Progenitor cell of endocrine pancreas (in vitro differentiated cells): ENCODE measurements around the gene OSGIN1. TPM values are rescaled to one million over a fixed set of nuclear protein-coding genes. Genes with fewer than 3 reads are reported as not detected.

Experiments
- DNase-seq: peaks from one replicate; pipeline ENCODE4 v3.0.0; 2021; ENCODE audit warnings: low spot score; ENCODE audit not compliant: unreplicated experiment
- H3K27ac Mint-ChIP-seq: 2 replicates; pipeline ENCODE4 v1.8.0; 2021; ENCODE audit warnings: mild to moderate bottlenecking, moderate library complexity, mixed read lengths
- H3K27me3 Mint-ChIP-seq: 2 replicates; pipeline ENCODE4 v1.8.0; 2021; ENCODE audit warnings: mixed read lengths
- H3K36me3 Mint-ChIP-seq: 2 replicates; pipeline ENCODE4 v1.8.0; 2022; ENCODE audit warnings: mixed read lengths; ENCODE audit not compliant: insufficient read depth
- H3K4me1 Mint-ChIP-seq: 2 replicates; pipeline ENCODE4 v1.8.0; 2021; ENCODE audit warnings: low read depth, mixed read lengths
- H3K4me3 Mint-ChIP-seq: 2 replicates; pipeline ENCODE4 v1.8.0; 2021; ENCODE audit warnings: low read depth, mild to moderate bottlenecking, moderate library complexity, mixed read lengths
- H3K9me3 Mint-ChIP-seq: 2 replicates; pipeline ENCODE4 v1.8.0; 2021; ENCODE audit warnings: low read depth, mixed read lengths
- total RNA-seq: library from RNA; stranded (reverse); gene quantifications from 2 replicates; pipeline ENCODE4 v1.2.1, GENCODE V29; 2021
- TF ChIP-seq, protein P1 (sequence below): fragments of 200-600 bp; sonication (generic); IDR thresholded peaks from one replicate; pipeline ENCODE4 v1.5.0; 2021; ENCODE audit warnings: antibody characterized with exemption, mild to moderate bottlenecking; ENCODE audit not compliant: unreplicated experiment

The OSGIN1 gene
- total RNA-seq, 1 donor from 2014 or later = 2.7 TPM

DNA sequence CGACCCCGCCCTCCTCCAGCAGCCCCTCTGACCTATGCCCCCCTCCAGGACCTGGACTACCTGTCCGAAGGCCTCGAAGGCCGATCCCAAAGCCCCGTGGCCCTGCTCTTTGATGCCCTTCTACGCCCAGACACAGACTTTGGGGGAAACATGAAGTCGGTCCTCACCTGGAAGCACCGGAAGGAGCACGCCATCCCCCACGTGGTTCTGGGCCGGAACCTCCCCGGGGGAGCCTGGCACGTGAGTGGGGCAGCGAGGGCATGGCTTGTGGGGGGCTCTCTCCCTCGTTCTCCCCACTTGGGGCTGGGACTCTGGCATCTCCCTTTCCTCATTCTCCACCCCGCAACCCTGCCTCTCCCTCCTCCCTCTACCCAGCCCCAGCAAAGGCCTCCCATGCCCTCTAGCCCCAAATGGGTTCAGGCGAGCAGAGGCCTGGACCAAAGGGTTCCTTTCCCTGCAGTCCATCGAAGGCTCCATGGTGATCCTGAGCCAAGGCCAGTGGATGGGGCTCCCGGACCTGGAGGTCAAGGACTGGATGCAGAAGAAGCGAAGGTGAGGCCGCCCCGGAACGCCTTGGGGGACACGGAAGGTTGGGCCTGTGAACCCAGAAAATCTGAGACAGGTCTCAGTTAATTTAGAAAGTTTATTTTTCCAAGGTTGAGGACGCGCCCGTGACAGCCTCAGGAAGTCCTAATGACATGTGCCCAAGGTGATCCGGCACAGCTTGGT, 7.6 kb downstream of the OSGIN1 start:
- Mint-ChIP-seq H3K4me3 (no peak overlapping the region), H3K9me3 (no peaks in the 10 kb centered on the region), H3K36me3 (no peaks in the 10 kb centered on the region), H3K4me1 (no peaks in the 10 kb centered on the region), H3K27ac (no peak overlapping the region), H3K27me3 (no peaks in the 10 kb centered on the region)
- DNase-seq = no peak
- TF ChIP-seq, protein P1, sequence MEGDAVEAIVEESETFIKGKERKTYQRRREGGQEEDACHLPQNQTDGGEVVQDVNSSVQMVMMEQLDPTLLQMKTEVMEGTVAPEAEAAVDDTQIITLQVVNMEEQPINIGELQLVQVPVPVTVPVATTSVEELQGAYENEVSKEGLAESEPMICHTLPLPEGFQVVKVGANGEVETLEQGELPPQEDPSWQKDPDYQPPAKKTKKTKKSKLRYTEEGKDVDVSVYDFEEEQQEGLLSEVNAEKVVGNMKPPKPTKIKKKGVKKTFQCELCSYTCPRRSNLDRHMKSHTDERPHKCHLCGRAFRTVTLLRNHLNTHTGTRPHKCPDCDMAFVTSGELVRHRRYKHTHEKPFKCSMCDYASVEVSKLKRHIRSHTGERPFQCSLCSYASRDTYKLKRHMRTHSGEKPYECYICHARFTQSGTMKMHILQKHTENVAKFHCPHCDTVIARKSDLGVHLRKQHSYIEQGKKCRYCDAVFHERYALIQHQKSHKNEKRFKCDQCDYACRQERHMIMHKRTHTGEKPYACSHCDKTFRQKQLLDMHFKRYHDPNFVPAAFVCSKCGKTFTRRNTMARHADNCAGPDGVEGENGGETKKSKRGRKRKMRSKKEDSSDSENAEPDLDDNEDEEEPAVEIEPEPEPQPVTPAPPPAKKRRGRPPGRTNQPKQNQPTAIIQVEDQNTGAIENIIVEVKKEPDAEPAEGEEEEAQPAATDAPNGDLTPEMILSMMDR = no peak

DNA sequence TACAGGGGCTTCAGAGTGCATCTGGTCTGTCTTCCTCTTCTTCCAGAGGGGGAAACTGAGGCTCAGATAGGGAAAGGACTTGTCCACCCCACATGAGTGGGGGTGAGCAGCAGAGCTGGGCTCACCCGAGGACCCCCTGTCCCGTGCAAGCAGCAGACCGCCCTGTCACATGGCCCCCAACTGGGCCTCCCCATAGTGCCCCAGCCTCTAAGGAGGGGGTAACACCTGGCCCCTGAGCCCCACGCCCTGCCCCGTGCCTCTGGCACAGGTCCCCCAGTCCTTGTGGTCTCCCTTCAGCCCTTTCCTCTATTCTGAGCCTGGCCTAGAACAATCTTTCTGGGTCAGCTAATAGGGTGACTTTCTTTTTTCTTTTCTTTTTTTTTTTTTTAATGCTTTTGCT, 8.6 kb downstream of the OSGIN1 start:
- no peak for DNase-seq
- TF ChIP-seq, protein P1 = no peak
- no peak overlapping the region for H3K4me3 Mint-ChIP-seq
- no peaks in the 10 kb centered on the region for H3K9me3 Mint-ChIP-seq
- no peaks in the 10 kb centered on the region for H3K27me3 Mint-ChIP-seq
- no peaks in the 10 kb centered on the region for H3K4me1 Mint-ChIP-seq
- H3K27ac Mint-ChIP-seq = no peak overlapping the region
- no peaks in the 10 kb centered on the region for H3K36me3 Mint-ChIP-seq

DNA sequence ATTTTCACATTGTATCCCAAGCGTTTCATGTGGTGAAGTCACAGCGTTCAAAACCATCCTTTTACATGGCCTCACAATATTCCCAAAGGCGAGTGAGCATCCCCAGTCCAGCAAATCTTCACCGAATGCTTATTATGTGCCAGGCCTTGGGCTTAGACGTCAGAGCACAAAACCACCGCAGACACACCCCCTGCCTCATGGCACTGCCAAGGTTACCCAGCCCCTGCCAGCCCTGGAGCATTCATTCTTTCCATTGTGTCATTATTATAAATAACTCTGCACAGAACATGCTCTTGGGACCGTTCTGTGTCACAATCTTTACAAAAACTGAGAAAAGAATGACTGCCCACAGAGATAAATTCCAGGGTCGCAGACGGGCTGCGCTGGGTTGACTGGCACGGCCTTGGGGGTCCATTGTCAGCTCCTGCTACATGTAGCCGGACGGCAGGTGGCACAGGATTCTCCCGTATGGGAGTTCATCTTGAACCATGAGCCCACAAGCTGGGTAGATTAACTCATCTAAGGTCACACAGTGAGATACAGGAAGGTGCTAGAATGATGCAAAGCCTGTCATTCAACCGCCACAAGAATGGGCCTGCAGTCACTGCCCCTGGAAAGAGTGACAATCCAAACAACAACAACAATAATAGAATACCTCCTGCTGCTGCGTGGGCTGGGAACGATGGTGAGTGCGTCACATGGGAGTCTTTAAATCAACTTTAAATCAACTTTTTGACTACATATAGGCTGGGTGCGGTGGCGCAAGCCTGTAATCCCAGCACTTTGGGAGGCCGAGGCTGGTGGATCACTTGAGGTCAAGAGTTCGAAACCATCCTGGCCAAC, 10.5 kb downstream of the OSGIN1 start:
- DNase-seq = no peak
- H3K9me3 Mint-ChIP-seq = no peaks in the 10 kb centered on the region
- no peaks in the 10 kb centered on the region for H3K4me1 Mint-ChIP-seq
- TF ChIP-seq, protein P1 = no peak
- H3K4me3 Mint-ChIP-seq = no peak overlapping the region
- no peak overlapping the region for H3K27ac Mint-ChIP-seq
- no peaks in the 10 kb centered on the region for H3K27me3 Mint-ChIP-seq
- no peaks in the 10 kb centered on the region for H3K36me3 Mint-ChIP-seq

DNA sequence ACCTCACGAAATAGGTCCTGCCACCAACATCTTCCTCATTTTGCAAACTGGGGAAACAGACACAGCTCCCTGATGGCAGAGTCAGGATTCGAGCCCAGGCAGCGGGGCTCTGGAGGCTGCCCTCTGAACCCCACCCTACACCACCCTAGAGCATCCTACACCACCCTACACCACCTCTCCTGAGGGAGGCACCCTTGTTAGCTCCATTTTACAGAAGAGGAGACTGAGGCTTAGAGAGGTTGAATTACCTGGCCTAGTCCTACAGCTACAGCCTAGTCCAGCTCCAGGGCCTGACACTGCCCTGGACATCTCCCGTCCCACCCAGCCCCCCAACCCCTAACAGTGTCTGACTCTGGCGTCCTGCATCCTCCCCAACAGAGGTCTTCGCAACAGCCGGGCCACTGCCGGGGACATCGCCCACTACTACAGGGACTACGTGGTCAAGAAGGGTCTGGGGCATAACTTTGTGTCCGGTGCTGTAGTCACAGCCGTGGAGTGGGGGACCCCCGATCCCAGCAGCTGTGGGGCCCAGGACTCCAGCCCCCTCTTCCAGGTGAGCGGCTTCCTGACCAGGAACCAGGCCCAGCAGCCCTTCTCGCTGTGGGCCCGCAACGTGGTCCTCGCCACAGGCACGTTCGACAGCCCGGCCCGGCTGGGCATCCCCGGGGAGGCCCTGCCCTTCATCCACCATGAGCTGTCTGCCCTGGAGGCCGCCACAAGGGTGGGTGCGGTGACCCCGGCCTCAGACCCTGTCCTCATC, 11.8 kb downstream of the OSGIN1 start:
- TF ChIP-seq, protein P1 = no peak
- DNase-seq = no peak
- no peak overlapping the region for H3K27ac Mint-ChIP-seq
- no peaks in the 10 kb centered on the region for H3K9me3 Mint-ChIP-seq
- H3K27me3 Mint-ChIP-seq = peaks cover 7% of the 10 kb centered on the region
- no peaks in the 10 kb centered on the region for H3K4me1 Mint-ChIP-seq
- no peaks in the 10 kb centered on the region for H3K36me3 Mint-ChIP-seq
- no peak overlapping the region for H3K4me3 Mint-ChIP-seq
